ENCODE data around the gene SLCO3A1.

The SLCO3A1 gene

DNA sequence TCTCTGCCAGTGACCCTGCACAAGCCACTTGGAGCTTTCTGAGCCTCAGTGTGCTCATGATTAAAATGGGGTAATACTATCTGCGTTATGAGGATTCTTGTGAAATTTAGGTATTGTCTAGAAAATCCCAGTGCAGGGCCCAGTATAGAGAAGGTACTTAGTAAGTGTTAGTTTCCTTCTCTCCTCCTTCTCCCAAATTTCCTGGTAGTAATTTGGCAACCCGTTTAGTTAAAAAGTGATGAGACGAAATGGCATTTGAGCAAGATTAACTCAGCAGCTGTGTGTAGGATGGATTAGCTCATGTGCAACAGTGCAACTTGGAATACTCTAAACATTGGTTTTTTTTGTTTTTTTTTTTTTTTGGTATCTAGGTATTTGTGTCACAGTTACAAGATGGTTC lies 84.6 kb downstream of the SLCO3A1 start:
- no peak for DNase-seq (ENCODE audit: low spot score)
- TF ChIP-seq, protein P1, sequence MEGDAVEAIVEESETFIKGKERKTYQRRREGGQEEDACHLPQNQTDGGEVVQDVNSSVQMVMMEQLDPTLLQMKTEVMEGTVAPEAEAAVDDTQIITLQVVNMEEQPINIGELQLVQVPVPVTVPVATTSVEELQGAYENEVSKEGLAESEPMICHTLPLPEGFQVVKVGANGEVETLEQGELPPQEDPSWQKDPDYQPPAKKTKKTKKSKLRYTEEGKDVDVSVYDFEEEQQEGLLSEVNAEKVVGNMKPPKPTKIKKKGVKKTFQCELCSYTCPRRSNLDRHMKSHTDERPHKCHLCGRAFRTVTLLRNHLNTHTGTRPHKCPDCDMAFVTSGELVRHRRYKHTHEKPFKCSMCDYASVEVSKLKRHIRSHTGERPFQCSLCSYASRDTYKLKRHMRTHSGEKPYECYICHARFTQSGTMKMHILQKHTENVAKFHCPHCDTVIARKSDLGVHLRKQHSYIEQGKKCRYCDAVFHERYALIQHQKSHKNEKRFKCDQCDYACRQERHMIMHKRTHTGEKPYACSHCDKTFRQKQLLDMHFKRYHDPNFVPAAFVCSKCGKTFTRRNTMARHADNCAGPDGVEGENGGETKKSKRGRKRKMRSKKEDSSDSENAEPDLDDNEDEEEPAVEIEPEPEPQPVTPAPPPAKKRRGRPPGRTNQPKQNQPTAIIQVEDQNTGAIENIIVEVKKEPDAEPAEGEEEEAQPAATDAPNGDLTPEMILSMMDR (IDR thresholded peaks at IDR 0.05; ENCODE audit: extremely low read depth, missing control alignments): no peak

DNA sequence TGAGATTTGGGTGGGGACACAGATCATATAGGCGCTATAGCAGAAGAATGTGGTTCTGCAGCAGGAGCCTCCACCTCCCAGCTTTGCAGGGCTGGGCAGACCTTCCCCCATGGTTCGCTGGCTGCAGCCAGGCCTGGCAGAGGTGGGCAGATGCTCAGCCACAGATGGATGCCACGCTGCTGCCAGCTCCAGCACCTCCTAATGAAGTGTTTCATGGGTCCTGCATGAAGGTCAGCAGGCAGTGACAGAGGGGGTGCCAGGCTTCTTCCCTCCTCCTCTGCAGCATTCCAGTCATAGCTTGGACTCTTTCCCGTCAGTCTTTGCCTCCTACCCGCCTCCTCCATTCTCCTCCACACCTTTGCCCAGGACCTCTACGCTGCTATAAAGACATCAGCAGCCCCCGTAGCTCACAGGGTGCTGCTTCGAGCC lies 85.9 kb downstream of the SLCO3A1 start:
- TF ChIP-seq, protein P1 (IDR thresholded peaks at IDR 0.05; ENCODE audit: extremely low read depth, missing control alignments): no peak
- no peak for DNase-seq (ENCODE audit: low spot score)

DNA sequence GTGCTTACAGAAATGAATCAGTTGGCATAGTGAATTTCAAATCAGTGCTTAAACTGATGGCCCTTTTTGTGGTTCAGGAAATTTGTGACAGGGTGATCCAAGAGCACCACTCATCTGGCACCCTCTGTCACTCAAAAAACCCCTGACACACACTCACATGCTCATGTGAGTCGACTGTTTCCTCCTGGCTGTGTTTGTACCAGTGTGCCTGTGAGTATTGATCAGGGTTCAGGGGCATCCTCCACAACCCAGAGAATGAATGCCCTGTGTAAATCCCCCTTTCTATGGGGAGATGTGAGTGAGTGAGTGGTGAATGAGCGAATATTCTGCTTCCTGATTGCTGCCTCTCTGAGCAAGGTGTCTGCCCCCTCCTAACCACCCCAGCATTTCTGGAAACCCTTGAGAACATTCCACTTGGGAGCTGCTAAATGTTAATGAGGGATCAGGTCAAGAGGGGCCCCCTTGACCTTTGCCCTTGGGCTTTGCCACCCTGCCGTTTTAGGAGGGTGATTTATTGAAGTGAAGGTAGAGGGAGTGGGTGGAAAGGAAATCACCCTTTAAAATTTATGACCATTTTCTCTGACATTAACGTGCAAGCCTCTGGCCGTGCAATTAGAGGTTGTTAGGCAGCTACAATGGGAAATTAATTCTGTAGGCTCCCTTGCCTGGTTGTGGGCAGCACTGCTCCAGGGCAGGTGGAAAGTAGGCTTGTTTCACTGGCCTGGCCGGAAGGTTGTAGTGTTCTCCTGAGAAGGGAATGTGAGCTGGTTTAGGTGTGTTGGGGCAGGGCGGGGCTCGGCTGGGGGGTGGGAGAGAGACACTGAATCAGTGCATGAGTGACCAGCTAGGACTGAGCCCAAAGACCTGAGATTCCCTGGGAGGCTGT lies 87.2 kb downstream of the SLCO3A1 start:
- DNase-seq (ENCODE audit: low spot score): no peak
- TF ChIP-seq, protein P1 (IDR thresholded peaks at IDR 0.05; ENCODE audit: extremely low read depth, missing control alignments): no peak

DNA sequence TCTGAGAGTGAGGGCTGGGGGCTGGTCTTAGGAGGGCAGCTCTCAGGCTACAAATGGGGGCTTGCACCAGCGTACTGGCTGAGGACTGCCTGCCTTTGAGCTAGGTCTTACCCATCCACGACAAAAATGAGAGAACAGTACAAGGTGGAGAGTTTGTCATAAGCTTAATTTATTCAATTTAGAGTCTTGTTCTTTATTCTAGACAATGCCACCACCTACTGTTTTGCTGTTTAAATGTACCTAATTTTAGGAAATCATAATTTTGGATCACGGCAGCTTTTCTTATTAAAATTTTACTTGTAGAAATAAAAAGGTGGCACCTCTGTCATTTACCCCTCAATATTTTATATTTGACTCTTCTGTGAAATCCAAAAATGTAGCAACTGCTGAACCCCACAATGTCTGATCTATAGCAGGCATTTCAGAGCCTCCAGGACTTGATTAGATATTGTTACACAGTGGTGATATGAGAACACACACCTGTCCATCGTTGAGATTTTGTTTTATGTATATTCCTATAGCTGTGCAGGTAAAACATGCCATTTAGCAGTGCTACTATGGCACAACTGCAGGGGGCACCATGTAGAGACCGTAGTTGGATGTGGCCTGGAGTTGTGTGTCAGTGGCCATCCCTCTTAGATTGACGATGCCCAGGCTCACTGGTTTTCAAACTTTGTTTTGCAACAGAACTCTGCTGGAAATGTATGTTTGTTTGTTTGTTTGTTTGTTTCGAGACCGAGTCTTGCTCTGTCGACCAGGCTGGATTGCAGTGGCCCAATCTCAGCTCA lies 88.6 kb downstream of the SLCO3A1 start:
- no peak for DNase-seq (ENCODE audit: low spot score)
- TF ChIP-seq, protein P1 (IDR thresholded peaks at IDR 0.05; ENCODE audit: extremely low read depth, missing control alignments): no peak

DNA sequence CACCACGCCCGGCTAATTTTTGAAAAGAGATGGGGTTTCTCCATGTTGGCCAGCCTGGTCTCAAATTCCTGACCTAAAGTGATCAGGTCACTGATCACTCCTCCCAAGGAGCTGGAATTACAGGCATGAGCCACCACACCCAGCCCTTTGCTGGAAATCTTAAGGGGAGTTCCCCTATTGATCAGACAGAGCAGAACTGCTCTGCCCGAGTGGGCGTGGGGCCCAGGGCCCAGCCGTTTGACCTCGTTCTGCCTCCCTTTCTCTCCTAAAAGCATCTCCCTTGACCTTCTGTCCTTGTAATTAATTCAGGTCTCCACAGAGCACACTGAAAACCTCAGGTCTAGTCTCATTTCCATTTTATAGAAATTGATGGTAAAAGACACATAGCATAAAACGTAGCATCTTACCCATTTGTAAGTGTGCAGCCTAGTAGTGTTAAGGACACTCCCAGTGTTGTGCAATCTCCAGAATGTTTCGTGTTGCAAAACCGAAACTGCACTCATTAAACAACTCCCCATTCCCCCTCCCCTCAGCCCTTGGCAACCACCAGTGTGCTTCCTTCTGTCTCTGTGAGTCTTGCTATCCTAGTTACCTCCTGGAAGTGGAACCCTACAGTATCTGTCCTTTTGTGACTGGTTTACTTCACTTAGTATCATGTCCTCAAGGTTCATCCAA lies 89.3 kb downstream of the SLCO3A1 start:
- TF ChIP-seq, protein P1 (IDR thresholded peaks at IDR 0.05; ENCODE audit: extremely low read depth, missing control alignments): no peak
- no peak for DNase-seq (ENCODE audit: low spot score)

DNA sequence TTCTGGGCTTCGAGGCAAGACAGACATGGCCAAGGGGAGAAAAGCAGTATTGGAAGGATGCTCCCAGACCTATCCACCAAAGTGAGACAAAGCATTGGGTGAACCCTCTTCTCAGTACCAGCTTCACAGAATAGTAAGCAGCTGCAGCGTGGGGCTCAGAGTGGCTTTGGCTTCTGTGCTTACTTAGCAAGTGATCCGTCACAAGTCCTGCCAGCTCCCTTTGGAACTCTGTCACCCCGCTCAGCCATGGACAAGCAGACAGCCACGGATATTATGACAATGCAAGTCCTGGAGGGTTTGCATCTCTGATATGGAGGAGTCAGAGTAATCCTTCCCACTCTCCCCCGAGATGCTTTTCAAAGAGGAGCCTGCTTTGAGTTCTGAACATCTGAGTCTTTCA lies 90.8 kb downstream of the SLCO3A1 start:
- no peak for DNase-seq (ENCODE audit: low spot score)
- TF ChIP-seq, protein P1 (IDR thresholded peaks at IDR 0.05; ENCODE audit: extremely low read depth, missing control alignments): no peak

Measured in GM20000 (cell line).